Thyroid gland (tissue), 4 donors: Measurements from ENCODE around the gene ASF1B. TPM values are rescaled to one million over a fixed set of nuclear protein-coding genes. Genes with fewer than 3 reads are reported as not detected.

Experiments used
- DNase-seq, 2 donors: peaks; one replicate each; pipeline ENCODE4 v3.0.0-alpha.2; 2019
- H3K27ac ChIP-seq, 3 donors: fragments of 200-600 bp; sonication (generic); 1 replicate in 2 of 3; 2 replicates in 1 of 3; pipeline ENCODE4 v1.5.1; 2016 to 2019; ENCODE audit warnings: mild to moderate bottlenecking in 1 of 3, moderate library complexity in 1 of 3
- H3K27me3 ChIP-seq: fragments of 200-600 bp; sonication (generic); one replicate; pipeline ENCODE4 v1.5.1; 2019
- H3K36me3 ChIP-seq, 2 donors: fragments of 200-600 bp; sonication (generic); one replicate each; pipeline ENCODE4 v1.5.1; 2016 to 2019
- H3K4me1 ChIP-seq, 2 donors: fragments of 200-600 bp; sonication (generic); one replicate each; pipeline ENCODE4 v1.5.1; 2017 to 2019
- H3K4me3 ChIP-seq, 3 donors: fragments of 200-600 bp; sonication (generic); replicated peaks in 1 of 3; 1 replicate in 2 of 3; 2 replicates in 1 of 3; pipeline ENCODE4 v1.5.1; 2016; ENCODE audit warnings: mild to moderate bottlenecking in 1 of 3
- H3K9me3 ChIP-seq: fragments of 200-600 bp; sonication (generic); one replicate; pipeline ENCODE4 v1.5.1; 2017
- POLR2A ChIP-seq, 2 donors: fragments of 450-650 bp; IDR thresholded peaks; one replicate each; pipeline ENCODE4 v1.6.1; 2017; ENCODE audit warnings: antibody characterized with exemption in 2 of 2, mild to moderate bottlenecking in 2 of 2, moderate library complexity in 1 of 2
- WGBS, 2 donors: methylation state at CpG; one replicate each; pipeline ENCODE4 v1.1.5; 2017; 5-methylcytosine and 5-hydroxymethylcytosine counted together
- intact Hi-C: fragments of 100-400 bp; cut with DNase I; formaldehyde crosslinking; loops from one replicate; pipeline ENCODE4 v1.15.1; 2023
- total RNA-seq, 4 donors: library from RNA; depleted of rRNA; stranded (reverse); fragments of >200 nt; gene quantifications; one replicate each; pipeline ENCODE4 v1.2.3, GENCODE V29; 2016
- TF ChIP-seq, protein P1 (sequence below), 6 experiments: fragments of 200-600 bp in 3 of 6; fragments of 450-650 bp in 3 of 6; sonication (generic) in 3 of 6; IDR thresholded peaks; one replicate each; pipeline ENCODE4 v1.5.1; 2016 to 2019; ENCODE audit warnings: antibody characterized with exemption in 6 of 6, mild to moderate bottlenecking in 2 of 6, inconsistent platforms in 1 of 6, moderate library complexity in 1 of 6

The ASF1B gene
- total RNA-seq, 4 donors from 2014 or later = 0.54 to 2.6 (median 0.95) TPM

DNA sequence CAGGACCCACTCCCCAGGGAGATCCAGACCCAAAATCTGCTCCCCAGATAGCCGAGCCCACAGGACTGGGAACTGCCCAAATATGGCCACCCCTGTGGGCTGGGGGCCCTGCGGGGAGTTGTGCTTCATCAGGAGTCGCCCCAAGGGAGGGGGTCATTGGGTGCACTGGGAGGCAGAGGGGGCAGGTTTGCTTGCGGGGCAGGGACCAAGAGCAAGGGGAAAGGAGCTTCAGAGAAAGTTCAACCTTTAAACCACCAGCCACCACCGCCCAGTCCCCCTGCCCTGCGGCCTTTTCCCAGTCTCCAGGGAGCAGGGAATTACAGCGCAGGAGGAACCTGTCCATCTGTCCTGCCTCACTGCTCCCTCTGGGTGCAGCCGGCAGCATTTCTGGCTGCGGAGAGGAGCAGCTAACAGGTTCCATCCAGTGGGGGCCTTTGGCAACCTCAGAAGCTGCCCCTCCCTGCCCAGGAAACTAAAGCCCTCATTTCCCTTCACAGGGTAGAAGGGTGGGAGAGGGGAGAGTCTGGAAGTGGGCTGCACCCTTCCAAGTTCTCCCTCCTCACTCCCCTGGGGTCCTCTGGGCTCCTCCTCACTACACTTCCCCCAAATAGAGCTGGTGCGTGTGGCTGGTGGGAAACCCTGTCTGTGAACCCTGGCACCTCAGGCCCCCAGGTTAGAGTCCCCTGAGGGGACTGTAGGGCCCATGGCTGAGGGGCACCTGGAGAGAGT is 13.8 kb upstream of the ASF1B start:
- Histone ChIP-seq H3K36me3 (peaks cover 3 to 4% of the 10 kb centered on the region in 2 donors), H3K27me3 (no peaks in the 10 kb centered on the region), H3K9me3 (no peaks in the 10 kb centered on the region), H3K4me3 (no peak overlapping the region), H3K4me1 (peaks cover 16 to 40% of the 10 kb centered on the region in 2 donors), H3K27ac (peak overlapping the region in 2 of 3 donors; percentile 30 to 70)
- TF ChIP-seq POLR2A (IDR thresholded peaks at IDR 0.05) = no peak
- TF ChIP-seq, protein P1, sequence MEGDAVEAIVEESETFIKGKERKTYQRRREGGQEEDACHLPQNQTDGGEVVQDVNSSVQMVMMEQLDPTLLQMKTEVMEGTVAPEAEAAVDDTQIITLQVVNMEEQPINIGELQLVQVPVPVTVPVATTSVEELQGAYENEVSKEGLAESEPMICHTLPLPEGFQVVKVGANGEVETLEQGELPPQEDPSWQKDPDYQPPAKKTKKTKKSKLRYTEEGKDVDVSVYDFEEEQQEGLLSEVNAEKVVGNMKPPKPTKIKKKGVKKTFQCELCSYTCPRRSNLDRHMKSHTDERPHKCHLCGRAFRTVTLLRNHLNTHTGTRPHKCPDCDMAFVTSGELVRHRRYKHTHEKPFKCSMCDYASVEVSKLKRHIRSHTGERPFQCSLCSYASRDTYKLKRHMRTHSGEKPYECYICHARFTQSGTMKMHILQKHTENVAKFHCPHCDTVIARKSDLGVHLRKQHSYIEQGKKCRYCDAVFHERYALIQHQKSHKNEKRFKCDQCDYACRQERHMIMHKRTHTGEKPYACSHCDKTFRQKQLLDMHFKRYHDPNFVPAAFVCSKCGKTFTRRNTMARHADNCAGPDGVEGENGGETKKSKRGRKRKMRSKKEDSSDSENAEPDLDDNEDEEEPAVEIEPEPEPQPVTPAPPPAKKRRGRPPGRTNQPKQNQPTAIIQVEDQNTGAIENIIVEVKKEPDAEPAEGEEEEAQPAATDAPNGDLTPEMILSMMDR (IDR thresholded peaks at IDR 0.05) = no peak
- WGBS, 2 donors = 72 to 80% methylated on average over 8 to 10 of the region's 10 CpGs
- intact Hi-C loops = no loop called here
- DNase-seq = no peak

DNA sequence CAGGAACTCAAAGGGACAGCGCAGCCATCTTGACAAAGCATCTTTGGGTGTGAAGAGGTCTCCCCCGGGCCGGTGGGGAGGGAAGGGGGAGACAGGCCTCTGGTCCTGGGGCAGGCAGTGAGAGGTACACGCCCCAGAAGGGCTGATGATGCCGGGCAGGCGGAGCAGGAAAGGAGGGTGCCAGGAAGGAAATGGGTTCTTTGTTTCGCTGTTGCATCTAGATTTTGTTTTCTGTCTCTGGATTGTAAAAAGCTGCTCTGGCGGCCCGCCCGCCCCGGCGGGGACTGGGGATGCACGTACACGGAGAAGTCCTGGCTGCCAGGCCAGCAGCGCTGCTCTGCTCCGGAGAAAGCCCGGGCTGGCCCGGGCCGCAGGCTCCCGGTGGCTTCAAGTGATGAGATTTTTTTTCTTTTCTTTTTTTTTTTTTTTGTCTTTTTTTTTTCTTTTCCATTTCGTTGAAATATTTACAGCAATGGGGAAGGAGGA is 13.2 kb upstream of the ASF1B start:
- peak; percentile 41 to 52 for DNase-seq
- H3K36me3 ChIP-seq = no peaks in the 10 kb centered on the region
- H3K4me1 ChIP-seq = peaks cover 16 to 40% of the 10 kb centered on the region in 2 donors
- intact Hi-C loops = loop anchor here (5.0 kb wide), 1 partner anchor 198 kb away; no protein-coding TSS in a partner anchor
- no peaks in the 10 kb centered on the region for H3K9me3 ChIP-seq
- no peaks in the 10 kb centered on the region for H3K27me3 ChIP-seq
- no peak overlapping the region for H3K4me3 ChIP-seq
- TF ChIP-seq, protein P1 (IDR thresholded peaks at IDR 0.05) = no peak
- TF ChIP-seq POLR2A (IDR thresholded peaks at IDR 0.05) = no peak
- 47 to 48% methylated on average over 20 to 21 of the region's 21 CpGs for WGBS, 2 donors
- peak overlapping the region in 2 of 3 donors; percentile 30 to 70 for H3K27ac ChIP-seq

DNA sequence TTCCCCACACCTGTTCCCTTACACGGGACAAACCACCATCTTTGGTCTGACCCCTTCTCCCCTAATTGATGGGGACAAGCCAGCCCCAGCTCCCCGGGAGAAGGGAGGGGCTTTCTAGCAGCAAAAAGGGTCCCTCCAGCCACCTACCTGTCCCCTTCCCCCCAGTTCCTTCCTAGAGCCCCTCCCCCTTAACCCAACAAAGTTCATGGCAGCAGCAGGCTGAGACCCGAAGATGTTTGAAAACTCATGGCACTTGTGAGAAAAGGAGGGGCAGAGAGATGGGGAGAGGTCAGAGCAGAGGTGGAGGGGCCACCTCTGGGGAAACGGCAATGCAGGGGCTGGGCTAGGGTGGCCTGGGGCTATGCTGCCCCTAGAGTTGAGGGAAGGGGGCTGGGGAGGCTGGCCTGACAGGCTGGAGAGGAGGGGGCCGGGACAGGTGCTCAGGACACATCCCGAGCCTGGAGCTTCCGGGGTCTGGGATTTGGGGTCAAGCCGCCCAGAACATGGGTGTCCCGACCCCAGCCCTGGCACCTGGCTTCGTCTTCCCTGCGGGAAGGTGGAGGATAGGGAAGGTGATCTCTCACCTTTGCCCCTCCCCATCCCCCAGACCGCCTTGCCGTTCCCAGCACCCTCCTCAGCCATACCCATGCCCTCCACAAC is 12.5 kb upstream of the ASF1B start:
- H3K27ac ChIP-seq = peak overlapping the region in 2 of 3 donors; percentile 30 to 70
- no peaks in the 10 kb centered on the region for H3K36me3 ChIP-seq
- no peaks in the 10 kb centered on the region for H3K9me3 ChIP-seq
- no peaks in the 10 kb centered on the region for H3K27me3 ChIP-seq
- DNase-seq = no peak
- 68 to 76% methylated on average over 13 of the region's 13 CpGs for WGBS, 2 donors
- peaks cover 16 to 39% of the 10 kb centered on the region in 2 donors for H3K4me1 ChIP-seq
- TF ChIP-seq POLR2A (IDR thresholded peaks at IDR 0.05) = no peak
- TF ChIP-seq, protein P1 (IDR thresholded peaks at IDR 0.05) = no peak
- no peak overlapping the region for H3K4me3 ChIP-seq
- intact Hi-C loops = loop anchor here (5.0 kb wide), 1 partner anchor 198 kb away; no protein-coding TSS in a partner anchor

DNA sequence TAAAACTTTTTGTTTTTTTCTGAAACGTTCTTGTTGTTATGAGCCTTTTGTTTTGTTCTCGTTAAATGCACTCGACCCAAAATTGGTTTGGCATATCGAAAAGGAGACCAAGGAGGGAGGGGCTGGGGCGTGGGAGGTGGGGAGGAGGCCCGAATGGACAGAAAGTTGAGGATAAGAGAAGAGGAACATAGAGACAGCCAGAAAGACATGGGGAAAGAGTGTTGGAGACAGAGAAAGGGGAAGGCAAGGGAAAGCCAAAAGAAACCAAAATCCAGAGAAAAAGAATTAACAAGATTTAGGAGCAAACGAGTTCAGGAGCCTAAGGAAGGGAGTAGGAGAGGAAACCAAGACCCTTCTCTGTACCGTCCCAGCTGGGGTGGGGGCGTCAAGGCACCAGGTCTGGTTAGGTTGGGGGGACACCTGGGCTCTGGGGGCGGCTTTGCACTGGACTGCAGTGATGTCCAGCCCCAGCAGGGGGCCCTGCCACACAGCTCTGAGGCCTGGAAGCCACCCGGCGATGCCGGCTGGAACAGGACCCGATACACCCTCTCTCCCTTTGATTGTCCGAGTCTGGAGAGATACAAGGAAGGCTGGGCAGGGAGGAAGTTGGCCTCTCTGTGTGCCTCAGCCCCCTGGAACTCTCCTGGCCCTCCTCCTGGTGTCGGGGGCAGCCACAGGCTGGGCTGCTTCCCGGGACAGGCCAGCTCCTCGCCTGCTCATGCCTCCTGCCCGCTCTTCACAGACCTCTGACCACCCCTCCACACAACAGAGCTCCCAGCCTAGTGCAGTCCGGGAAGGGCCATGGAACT is 11.6 kb upstream of the ASF1B start:
- TF ChIP-seq POLR2A (IDR thresholded peaks at IDR 0.05) = no peak
- TF ChIP-seq, protein P1 (IDR thresholded peaks at IDR 0.05) = peak; percentile 50 to 89 (median 78)
- Histone ChIP-seq H3K9me3 (no peaks in the 10 kb centered on the region), H3K4me3 (no peak overlapping the region), H3K4me1 (peaks cover 12 to 33% of the 10 kb centered on the region in 2 donors), H3K27ac (peak overlapping the region in 2 of 3 donors; percentile 30 to 70), H3K27me3 (no peaks in the 10 kb centered on the region), H3K36me3 (no peaks in the 10 kb centered on the region)
- WGBS, 2 donors = 28 to 37% methylated on average over 16 to 17 of the region's 20 CpGs
- intact Hi-C loops = loop anchor here (5.0 kb wide), 1 partner anchor 199 kb away; no protein-coding TSS in a partner anchor
- DNase-seq = peak; percentile 75 to 78
